GM23338 (cell line): ENCODE measurements around the gene MCC. TPM values are rescaled to one million over a fixed set of nuclear protein-coding genes. Genes with fewer than 3 reads are reported as not detected.

Experiments
- ATAC-seq: fragments of 200-7000 bp; cut with Tn5 transposase; 3 replicates; pipeline ENCODE4 v1.9.1; 2020
- DNase-seq: peaks from one replicate; pipeline ENCODE4 v3.0.0-alpha.2; 2015; ENCODE audit warnings: low spot score
- H2AFZ ChIP-seq: fragments of 200-600 bp; sonication (generic); 2 replicates; pipeline ENCODE4 v1.8.0; 2016; ENCODE audit warnings: antibody characterized with exemption, mild to moderate bottlenecking, moderate library complexity
- H3F3A ChIP-seq: fragments of 200-600 bp; sonication (generic); replicated peaks from 2 replicates; pipeline ENCODE4 v1.8.0; 2017; ENCODE audit warnings: antibody characterized with exemption, mixed run types, low read depth
- H3K27ac ChIP-seq: fragments of 200-600 bp; sonication (generic); 2 replicates; pipeline ENCODE4 v1.6.1; 2016; ENCODE audit warnings: low read depth
- H3K27me3 ChIP-seq: fragments of 200-600 bp; sonication (generic); 2 replicates; pipeline ENCODE4 v1.8.0; 2016; ENCODE audit warnings: mild to moderate bottlenecking, mixed run types, moderate library complexity; ENCODE audit not compliant: insufficient read depth
- H3K36me3 ChIP-seq: fragments of 200-600 bp; sonication (generic); 2 replicates; pipeline ENCODE4 v1.8.0; 2016; ENCODE audit warnings: mild to moderate bottlenecking; ENCODE audit not compliant: insufficient read depth
- H3K4me1 ChIP-seq: fragments of 200-600 bp; sonication (generic); 2 replicates; pipeline ENCODE4 v1.8.0; 2016; ENCODE audit warnings: mild to moderate bottlenecking, moderate library complexity; ENCODE audit not compliant: insufficient read depth
- H3K4me2 ChIP-seq: fragments of 200-600 bp; sonication (generic); 2 replicates; pipeline ENCODE4 v1.7.1; 2017; ENCODE audit warnings: mixed run types
- H3K4me3 ChIP-seq: fragments of 200-600 bp; sonication (generic); 2 replicates; pipeline ENCODE4 v1.6.1; 2016; ENCODE audit warnings: mixed run types
- H3K79me2 ChIP-seq: fragments of 200-600 bp; sonication (generic); replicated peaks from 2 replicates; pipeline ENCODE4 v1.8.0; 2017; ENCODE audit warnings: mild to moderate bottlenecking; ENCODE audit not compliant: insufficient read depth
- H3K9me2 ChIP-seq: fragments of 200-600 bp; sonication (generic); 2 replicates; pipeline ENCODE4 v1.8.0; 2017; ENCODE audit not compliant: insufficient read depth
- H4K20me1 ChIP-seq: fragments of 200-600 bp; sonication (generic); replicated peaks from 2 replicates; pipeline ENCODE4 v1.8.0; 2017; ENCODE audit warnings: mild to moderate bottlenecking; ENCODE audit not compliant: insufficient read depth
- H3K27ac Mint-ChIP-seq: 2 replicates; pipeline ENCODE4 v1.8.0; 2020; ENCODE audit warnings: inconsistent platforms, mild to moderate bottlenecking, moderate library complexity, mixed read lengths
- H3K27me3 Mint-ChIP-seq: 3 replicates; pipeline ENCODE4 v1.8.0; 2022; ENCODE audit warnings: low read depth, mild to moderate bottlenecking, moderate library complexity, mixed read lengths, inconsistent platforms; ENCODE audit not compliant: insufficient read depth, poor library complexity
- H3K36me3 Mint-ChIP-seq: 3 replicates; pipeline ENCODE4 v1.8.0; 2021; ENCODE audit warnings: low read depth, mild to moderate bottlenecking, inconsistent platforms, moderate library complexity, mixed read lengths
- H3K4me1 Mint-ChIP-seq: 3 replicates; pipeline ENCODE4 v1.8.0; 2020; ENCODE audit warnings: mild to moderate bottlenecking, inconsistent platforms, mixed read lengths
- H3K4me3 Mint-ChIP-seq: 3 replicates; pipeline ENCODE4 v1.8.0; 2021; ENCODE audit warnings: moderate library complexity, mild to moderate bottlenecking, inconsistent platforms, mixed read lengths
- H3K9me3 Mint-ChIP-seq: 3 replicates; pipeline ENCODE4 v1.8.0; 2020; ENCODE audit warnings: moderate library complexity, mild to moderate bottlenecking, inconsistent platforms, mixed read lengths
- ZNF114 ChIP-seq: fragments of 250-450 bp; sonication (Bioruptor Pico); IDR thresholded peaks from 2 replicates; pipeline ENCODE4 v1.5.0; 2020; ENCODE audit warnings: mild to moderate bottlenecking, moderate library complexity
- polyA plus RNA-seq: library from polyadenylated mRNA; unstranded; fragments of >200 nt; fragmentation: Nextera tagmentation; extraction: Ambion mirVana; gene quantifications from 2 replicates; pipeline ENCODE4 v1.2.1, GENCODE V29; 2016
- total RNA-seq: library from RNA; depleted of rRNA; stranded (reverse); fragments of >200 nt; shearing (Covaris generic); gene quantifications from 2 replicates; pipeline ENCODE4 v1.2.3, GENCODE V29; 2014
- TF ChIP-seq, protein P1 (sequence below): IDR thresholded peaks from 2 replicates; pipeline ENCODE4 v1.6.1; 2016; ENCODE audit warnings: antibody characterized with exemption
- TF ChIP-seq, protein P2 (sequence below), 2 experiments: fragments of 200-600 bp in 1 of 2; sonication (generic) in 1 of 2; conservative IDR thresholded peaks; 2 replicates each; pipeline versions ENCODE4 v1.5.1 to v1.6.1; 2016 to 2017; ENCODE audit warnings: antibody characterized with exemption in 2 of 2, low read depth in 2 of 2, mild to moderate bottlenecking in 2 of 2, moderate library complexity in 1 of 2

MCC gene
- total and polyA plus RNA-seq, 2 experiments from 2014 or later, result 3.8 to 10.1 TPM

GRCh38 chr5:113058269-113058668, 430.0 kb downstream of the MCC start:
- Histone ChIP-seq H4K20me1 (no peaks in the 10 kb centered on the region), H3K4me2 (no peak overlapping the region), H3K27me3 (no peaks in the 10 kb centered on the region), H2AFZ (no peak overlapping the region), H3K4me3 (no peak overlapping the region), H3K4me1 (no peaks in the 10 kb centered on the region), H3K27ac (no peak overlapping the region), H3K9me2 (no peaks in the 10 kb centered on the region), H3K79me2 (no peaks in the 10 kb centered on the region), H3K36me3 (no peaks in the 10 kb centered on the region), H3F3A (0 out of 2 replicates have a peak, but pooled peaks cover 3% of the 10 kb centered on the region)
- H3K4me1 Mint-ChIP-seq, result peaks cover 17% of the 10 kb centered on the region
- no peak overlapping the region for H3K4me3 Mint-ChIP-seq
- H3K27ac Mint-ChIP-seq, result no peak overlapping the region
- peak; percentile 64 for DNase-seq
- ATAC-seq, result peak; percentile 18; the same call in 2 of the 3 replicates
- TF ChIP-seq, protein P1, sequence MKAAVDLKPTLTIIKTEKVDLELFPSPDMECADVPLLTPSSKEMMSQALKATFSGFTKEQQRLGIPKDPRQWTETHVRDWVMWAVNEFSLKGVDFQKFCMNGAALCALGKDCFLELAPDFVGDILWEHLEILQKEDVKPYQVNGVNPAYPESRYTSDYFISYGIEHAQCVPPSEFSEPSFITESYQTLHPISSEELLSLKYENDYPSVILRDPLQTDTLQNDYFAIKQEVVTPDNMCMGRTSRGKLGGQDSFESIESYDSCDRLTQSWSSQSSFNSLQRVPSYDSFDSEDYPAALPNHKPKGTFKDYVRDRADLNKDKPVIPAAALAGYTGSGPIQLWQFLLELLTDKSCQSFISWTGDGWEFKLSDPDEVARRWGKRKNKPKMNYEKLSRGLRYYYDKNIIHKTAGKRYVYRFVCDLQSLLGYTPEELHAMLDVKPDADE, result no peak
- TF ChIP-seq, protein P2, sequence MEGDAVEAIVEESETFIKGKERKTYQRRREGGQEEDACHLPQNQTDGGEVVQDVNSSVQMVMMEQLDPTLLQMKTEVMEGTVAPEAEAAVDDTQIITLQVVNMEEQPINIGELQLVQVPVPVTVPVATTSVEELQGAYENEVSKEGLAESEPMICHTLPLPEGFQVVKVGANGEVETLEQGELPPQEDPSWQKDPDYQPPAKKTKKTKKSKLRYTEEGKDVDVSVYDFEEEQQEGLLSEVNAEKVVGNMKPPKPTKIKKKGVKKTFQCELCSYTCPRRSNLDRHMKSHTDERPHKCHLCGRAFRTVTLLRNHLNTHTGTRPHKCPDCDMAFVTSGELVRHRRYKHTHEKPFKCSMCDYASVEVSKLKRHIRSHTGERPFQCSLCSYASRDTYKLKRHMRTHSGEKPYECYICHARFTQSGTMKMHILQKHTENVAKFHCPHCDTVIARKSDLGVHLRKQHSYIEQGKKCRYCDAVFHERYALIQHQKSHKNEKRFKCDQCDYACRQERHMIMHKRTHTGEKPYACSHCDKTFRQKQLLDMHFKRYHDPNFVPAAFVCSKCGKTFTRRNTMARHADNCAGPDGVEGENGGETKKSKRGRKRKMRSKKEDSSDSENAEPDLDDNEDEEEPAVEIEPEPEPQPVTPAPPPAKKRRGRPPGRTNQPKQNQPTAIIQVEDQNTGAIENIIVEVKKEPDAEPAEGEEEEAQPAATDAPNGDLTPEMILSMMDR (conservative IDR thresholded peaks at IDR 0.05; ENCODE audit: low read depth in 2 of 2), result no peak
- no peaks in the 10 kb centered on the region; the same call in 2 of the 3 replicates for H3K9me3 Mint-ChIP-seq
- peaks cover 12% of the 10 kb centered on the region; the same call in 1 of the 3 replicates for H3K36me3 Mint-ChIP-seq
- peaks cover 8% of the 10 kb centered on the region for H3K27me3 Mint-ChIP-seq

- no peaks in the 10 kb centered on the region for H3K79me2 ChIP-seq
- DNase-seq (peak; percentile 47), ATAC-seq (peak; percentile 71)
- no peak overlapping the region for H3K4me2 ChIP-seq
- no peaks in the 10 kb centered on the region for H3K36me3 ChIP-seq
- H3K9me2 ChIP-seq, result no peaks in the 10 kb centered on the region
- H4K20me1 ChIP-seq, result no peaks in the 10 kb centered on the region
- H2AFZ ChIP-seq, result no peak overlapping the region
- no peak for TF ChIP-seq ZNF114 (CRISPR knock-in tag)
- TF ChIP-seq, protein P2 (conservative IDR thresholded peaks at IDR 0.05; ENCODE audit: low read depth in 2 of 2), result peak; percentile 18 to 50; a peak in 3 of 4 replicates
- H3K4me3 ChIP-seq, result no peak overlapping the region
- H3K27me3 ChIP-seq, result no peaks in the 10 kb centered on the region
- peak overlapping the region; percentile 63; the same call in 1 of the 2 replicates for H3K27ac ChIP-seq
- H3K4me1 ChIP-seq, result no peaks in the 10 kb centered on the region
- H3K4me3 Mint-ChIP-seq, result no peak overlapping the region
- peaks cover 20% of the 10 kb centered on the region for H3K4me1 Mint-ChIP-seq
- peaks cover 9% of the 10 kb centered on the region; the same call in 2 of the 3 replicates for H3K36me3 Mint-ChIP-seq
- no peak overlapping the region for H3K27ac Mint-ChIP-seq
- no peaks in the 10 kb centered on the region for H3K9me3 Mint-ChIP-seq
- 0 out of 2 replicates have a peak, but pooled peaks cover 3% of the 10 kb centered on the region for H3F3A ChIP-seq
- H3K27me3 Mint-ChIP-seq, result peaks cover 8% of the 10 kb centered on the region
Observed at GRCh38 chr5:113057557-113057984, 430.7 kb downstream of the MCC start.
